GM21576 (cell line): ENCODE results near the gene RNF157.
"Not testable (repeated sequence)": the region's sequence is repeated elsewhere in the genome, so short reads cannot be mapped to it uniquely, and the experiment has no call there.

Source experiments
- ATAC-seq: cut with Tn5 transposase; IDR thresholded peaks from one replicate; pipeline ENCODE4 v1.9.1; 2021; ENCODE audit warnings: mild to moderate bottlenecking, moderate library complexity; ENCODE audit not compliant: unreplicated experiment

RNF157 gene

DNA sequence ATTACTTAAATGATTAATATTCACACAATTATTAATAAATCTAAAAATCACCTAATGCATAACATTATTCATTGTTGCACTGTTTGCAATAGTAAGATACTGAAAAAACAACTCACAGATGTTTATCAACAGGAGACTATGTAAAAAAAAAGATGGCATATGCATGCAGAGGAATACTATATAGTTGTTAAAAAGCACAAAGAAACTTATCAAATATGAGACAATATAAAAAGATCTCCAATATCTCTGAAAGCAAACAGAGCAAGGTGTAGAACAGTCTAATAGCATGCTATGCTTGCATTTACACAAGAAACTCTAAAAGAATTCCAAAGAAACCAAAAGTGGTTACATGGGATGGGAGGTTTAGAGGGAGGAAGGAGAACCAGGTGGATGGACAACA, 3.7 kb downstream of the RNF157 start:
- no peak for ATAC-seq

DNA sequence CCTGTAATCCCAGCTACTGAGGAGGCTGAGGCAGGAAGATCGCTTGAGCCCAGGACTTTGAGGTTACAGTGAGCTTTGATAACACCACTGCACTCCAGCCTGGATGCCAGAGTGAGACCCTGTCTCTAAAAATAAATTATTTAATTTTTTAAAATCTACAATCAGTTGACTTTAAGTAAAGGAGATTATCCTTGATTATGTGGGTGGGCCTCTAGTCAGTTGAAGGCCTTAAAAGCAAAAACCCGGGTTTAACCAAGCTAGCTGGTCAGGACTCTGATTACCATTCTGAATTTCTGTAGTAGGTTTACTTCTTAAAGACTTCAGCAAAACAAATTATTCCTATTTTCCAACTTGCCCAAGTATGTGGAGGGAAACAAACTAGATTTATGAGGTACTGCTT, 4.4 kb downstream of the RNF157 start:
- ATAC-seq, result no peak

DNA sequence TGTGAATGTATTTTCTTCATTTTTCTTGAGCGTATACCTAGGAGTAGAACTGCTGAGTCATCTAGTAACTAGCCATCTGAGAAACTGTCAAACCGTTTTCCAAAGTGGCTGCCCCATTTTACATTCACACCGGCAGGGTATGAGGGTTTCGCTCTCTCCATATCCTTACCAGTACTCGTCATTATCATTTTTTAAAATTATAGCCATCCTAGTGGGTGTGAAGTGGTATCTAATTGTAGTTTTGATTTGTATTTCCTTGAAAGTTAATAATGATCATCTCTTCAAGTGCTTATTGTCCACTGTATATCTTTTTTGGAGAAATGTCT, 6.0 kb downstream of the RNF157 start:
- no peak for ATAC-seq

DNA sequence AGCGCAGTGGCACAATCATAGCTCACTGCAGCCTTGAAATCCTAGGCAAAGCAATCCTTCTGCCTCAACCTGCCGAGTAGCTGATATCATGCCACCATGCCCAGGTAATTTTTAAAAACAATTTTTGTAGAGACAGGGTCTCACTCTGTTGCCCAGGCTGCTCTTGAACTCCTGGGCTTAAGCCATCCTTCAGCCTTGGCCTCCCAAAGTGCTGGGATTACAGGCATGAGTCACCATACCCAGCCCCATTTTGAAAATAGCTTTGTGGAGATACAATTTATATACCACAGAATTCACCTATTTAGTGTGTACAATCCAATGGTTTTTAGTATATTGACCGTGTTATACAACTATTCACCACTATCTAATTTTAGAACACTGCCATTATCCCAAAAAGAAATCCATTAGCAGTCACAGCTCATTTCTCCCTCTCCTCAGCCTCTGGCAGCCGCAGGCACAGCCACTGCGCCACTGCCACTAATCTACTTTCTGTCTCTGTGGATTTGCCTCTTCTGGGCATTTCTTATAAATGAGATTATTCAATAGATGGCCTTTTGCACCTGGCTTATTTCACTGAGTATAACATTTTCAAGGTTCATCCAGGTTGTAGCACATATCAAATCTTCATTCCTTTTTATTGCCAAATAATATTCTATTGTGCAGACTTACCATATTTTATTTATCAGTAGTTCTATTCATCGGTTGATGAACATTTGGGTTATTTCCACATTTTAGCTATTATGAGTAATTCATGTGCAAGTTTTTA, 6.5 kb downstream of the RNF157 start:
- no peak for ATAC-seq

DNA sequence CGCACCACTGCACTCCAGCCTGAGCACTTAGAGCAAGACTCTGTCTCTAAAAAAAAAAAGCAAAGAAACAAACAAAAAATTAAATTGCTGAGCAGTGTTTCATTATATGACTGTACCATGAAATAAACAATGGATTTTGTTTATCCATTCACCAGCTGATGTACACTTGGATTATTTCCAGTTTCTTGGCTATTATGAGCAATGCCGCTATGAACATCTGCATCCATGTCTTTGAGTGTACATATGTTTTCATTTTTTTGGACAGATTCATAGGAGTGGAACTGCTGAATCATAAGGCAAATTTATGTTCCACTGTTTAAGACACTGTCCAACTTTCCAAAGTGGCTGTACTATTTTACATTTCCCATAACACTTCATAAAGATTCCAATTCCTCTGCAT, 8.0 kb downstream of the RNF157 start:
- ATAC-seq, result no peak

DNA sequence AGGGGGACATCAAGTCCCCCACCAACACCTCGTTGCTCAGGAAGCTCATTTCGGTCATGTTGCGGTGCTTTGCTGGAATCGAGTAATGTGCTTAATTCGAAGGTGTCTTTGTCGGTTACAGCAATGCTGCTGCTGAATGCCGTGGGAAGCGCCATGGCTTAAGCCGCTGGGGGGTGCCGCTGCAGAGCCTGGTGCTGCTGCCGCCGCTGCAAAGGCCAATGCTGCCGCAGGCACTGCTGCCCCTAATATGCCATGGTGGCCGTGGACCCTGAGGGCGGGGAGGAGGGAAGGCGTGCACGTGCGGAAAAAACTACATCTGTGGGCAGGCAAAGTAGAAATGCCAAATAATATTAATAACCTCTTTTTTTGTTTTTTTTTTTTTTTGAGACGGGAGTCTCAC, 13.5 kb downstream of the RNF157 start:
- not testable (repeated sequence) for ATAC-seq

DNA sequence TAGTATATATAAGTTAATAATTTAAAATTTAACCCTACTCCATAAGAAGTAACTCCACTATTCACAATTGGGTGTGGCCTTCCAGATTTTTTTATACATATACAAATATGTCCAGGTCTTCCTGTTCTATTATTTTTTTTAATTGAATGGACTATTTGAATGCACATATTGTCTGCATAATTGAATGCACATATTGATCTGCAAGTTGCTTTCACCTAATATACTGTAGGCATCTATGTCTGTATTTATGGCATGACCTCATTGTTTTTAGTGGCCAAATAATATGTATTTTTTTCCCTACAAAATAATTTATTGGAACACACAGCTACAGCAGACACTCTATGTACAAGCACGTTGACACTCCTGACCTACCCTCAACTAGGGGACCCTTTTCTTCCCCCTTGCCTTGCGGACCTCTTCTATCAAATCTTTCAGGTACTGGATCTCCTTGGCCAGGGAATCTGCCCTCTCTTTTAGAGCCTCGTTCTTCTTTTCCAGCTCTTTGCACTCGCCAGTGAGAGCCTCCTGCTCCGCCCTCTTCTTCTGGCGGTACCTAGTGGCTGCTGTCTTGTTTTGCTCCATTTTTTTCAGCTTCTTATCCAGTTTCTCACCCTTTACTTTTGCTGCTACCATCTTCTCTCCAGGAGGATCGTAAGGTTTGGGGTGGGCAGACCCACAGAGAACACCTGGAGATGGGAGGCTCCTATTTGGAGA, 14.8 kb downstream of the RNF157 start:
- not testable (repeated sequence) for ATAC-seq

DNA sequence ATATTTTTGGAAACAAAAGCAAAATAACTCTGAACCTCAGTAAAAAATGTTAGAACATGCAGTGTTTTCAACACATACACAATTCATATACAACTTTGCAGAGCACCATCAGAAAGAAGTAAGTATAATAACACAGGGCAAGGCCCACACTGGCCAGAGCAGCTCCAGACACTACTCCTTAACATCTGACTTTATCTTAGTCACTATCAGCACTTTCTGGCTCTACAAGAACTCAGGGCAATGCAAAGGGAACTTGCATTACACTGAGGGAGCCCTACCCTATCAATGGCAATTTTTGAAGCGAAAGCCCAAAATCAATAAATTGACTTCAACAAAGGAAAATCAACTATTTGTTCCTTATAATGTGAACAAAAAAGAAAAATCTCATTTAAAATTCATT, 16.5 kb downstream of the RNF157 start:
- ATAC-seq, result no peak

DNA sequence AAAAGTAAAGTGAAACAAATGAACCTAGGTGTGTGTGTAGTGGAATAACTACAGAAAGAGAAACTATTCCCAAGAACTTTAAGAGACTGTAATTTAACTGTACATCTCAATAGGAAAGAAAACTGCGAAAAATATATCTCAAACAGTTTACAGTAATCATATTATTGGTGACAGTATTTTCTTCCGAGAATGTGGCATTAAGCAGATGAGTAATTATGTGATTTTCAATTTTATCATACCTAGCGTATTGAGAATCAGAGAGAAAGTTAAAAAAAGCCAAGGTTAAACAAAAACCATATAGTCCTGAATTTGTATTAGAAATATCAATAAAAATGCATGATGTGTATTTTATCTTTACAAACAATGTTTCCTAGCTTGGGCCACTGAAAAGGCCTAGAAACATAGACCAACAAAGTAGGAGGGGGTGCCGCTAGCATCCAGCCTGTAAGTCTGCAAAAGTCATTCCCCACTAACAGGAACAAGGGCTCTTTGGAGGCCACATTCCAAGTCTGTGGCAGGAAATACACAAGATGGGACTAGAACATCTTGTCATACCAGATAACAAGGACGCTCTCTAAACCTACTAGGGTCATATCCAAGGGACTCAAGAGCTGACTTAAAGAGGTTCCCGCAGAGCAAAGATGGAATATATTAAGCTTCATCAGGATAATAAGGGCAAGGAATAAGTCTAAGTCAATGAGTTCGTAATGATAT, 20.5 kb downstream of the RNF157 start:
- ATAC-seq, result no peak

DNA sequence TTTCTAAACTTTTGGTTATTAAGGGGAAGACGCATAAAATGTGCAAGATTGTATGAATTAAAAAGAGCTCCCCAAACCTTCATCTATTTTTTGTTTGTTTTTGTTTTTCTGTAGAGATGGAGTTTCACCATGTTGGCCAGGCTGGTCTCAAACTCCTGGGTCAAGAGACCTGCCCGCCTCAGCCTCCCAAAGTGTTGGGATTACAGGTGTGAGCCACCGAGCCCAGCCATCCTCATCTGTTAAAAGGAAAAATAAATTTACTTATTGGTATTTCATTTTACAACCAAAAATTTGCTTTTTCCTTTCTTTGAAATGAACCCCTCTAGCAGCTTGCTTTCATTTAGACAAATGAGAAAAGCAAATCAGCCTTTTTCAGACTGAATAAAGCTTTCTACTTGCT, 23.2 kb downstream of the RNF157 start:
- no peak for ATAC-seq

DNA sequence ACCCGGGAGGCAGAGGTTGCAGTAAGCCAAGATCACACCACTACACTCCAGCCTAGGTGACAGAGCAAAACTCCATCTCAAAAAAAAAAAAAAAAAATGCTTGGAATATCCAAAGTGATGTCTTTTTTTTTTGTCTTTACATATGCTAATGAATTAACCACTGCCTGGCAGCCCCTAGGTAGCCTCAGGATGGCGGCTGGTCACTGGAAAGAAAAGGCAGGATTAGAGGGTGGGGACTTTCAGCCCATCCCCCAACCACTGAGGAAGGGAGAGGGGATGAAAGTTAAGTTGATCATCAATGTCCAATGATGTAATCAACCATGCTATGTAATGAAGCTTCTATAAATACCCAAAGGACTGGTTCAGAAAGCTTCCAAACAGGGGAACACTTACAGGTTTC, 26.8 kb downstream of the RNF157 start:
- no peak for ATAC-seq

DNA sequence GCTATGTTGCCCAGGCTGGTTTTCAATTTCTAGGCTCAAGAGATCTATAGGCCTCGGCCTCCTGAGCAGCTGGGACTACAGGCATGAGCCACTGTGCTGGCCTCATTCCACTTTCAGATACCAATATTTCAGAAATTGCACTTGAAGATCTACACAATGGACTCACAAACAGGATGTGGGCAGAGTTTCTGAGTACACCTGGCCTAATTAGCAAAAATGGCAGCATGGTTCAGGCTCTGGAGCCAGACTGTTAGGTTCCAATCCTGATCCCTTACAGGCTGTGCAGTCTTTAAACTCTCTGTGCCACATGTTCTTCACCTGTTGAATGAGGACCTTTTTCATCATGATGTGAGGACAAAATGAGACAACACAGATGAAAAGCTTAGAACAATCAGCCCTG, 32.2 kb downstream of the RNF157 start:
- no peak for ATAC-seq

DNA sequence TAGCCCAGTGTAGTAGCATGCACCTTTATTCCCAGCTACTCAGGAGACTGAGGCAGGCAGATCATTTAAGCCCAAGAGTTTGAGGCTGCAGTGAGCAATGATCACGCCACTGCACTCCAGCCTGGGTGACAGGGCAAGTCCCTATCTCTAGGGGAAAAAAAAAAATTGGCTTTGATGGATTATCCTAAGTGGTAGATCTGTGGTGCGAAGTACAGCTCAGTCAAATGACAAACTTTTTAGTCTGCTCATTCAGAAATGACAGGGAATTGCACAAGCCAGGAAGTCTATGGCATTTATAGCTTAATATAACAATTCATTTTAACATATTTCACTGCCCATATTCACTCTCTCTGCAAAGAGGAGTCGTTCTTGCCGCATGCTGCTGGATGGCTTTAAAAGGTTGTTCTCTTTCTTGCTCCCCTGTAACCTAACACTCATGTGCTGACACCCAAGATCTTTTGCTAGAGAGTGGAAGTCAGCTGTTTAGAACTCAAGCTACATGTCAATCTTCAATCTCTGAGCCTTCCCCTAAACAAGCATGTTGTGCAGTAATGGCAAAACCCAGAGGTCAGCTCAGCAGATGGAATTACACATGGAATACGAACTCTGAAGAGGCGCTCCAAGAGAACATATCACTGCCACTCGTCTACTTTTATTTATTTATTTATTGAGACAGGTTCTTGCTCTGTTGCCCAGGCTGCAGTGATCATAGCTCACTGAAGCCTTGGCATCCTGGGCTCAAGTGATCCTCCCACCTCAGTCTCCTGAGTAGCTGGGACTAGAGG, 32.8 kb downstream of the RNF157 start:
- ATAC-seq, result no peak

DNA sequence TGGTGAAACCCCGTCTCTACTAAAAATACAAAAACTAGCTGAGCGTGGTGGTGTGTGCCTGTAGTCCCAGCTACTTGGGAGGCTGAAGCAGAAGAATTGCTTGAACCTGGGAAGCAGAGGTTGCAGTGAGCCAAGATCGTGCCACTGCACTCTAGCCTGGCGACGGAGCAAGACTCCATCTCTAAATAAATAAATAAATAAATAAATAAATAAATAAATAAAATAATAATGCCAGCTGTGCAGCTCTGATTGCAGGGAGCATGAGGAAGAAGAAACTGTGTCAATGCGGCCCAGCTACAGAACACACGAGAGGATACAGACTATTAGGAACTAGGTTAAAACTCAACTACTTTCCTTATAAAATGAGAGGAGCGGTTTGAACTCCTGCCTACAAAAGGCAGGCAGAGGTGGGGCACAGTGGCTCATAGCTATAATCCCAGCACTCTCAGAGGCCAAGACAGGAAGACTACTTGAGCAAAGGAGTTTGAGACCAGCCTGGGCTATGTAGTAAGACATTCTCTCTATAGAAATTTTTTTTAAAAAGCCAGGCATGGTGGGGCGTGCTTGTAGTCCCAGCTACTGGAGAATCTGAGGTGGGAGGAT, 34.6 kb downstream of the RNF157 start:
- not testable (repeated sequence) for ATAC-seq

DNA sequence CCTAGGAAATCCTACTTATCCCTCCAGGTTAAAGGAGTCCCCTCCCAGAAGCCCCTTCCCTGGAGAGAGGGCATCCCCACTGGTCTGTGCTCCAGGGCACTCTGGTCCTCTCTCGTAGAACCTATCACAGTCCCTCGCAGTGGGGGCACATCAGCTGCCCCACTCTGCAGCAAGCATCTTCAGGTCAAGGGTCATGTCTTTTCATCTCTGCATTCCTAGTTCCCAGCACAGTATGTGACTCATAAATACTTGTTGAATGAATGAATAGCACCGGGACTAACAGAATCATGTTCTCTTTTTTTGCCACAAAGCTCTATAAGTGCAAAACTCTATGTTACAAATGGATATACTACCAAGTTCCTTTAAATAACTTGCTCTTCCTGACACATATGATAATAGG, 36.0 kb downstream of the RNF157 start:
- ATAC-seq, result no peak

DNA sequence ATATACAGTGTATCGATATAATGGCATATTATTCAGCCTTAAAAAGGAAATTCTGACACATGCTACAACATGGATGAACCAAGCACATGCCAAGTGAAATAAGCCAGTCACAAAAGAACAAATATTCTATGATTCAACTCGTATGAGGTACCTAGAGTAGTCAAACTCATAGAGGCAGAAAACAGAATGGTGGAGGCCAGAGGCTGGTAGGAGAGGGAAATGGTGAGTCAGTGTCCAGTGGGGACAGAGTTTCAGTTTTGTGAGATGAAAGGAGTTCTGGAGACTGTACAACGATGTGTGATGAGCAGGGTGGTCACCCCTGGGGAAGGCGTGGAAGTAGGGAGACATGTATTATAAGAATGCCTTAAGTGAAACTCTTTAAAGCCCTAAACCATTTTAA, 39.9 kb downstream of the RNF157 start:
- ATAC-seq, result no peak

DNA sequence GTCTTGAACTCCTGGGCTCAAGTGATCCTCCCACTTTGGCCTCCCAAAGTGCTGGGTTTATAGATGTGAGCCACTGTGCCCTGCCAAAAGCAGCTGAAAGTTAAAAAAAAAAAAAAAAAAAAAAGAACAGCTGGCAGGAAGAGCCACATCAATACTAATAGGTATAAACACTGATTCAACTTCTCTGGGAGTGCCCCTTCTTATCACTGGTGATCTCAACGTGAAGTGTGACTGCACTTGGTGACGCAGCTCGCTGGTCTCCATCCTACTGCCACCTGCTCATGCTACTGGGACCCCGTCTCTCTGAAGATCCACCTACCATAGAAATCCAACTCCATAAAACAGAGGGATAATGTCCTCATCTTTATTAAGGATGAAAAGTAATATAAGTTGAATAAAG, 40.8 kb downstream of the RNF157 start:
- no peak for ATAC-seq

DNA sequence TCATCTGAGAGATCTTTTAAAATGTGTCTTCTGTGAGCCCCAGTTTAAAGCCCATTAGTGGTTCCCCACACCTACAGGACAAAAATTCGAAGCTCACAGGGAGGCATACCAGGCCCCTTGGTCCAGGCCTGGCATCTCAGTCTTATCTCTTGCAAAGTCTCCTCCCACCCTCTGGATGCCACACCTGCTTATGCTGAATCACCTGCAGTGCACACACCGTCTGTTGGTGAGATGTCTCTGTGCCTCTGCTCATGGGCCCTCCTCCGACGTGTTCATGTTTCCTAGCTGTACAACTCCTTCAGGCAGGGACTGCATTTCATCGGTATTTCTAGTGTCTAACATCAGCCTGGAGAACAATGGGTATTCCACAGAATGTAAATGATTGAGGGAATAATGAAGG, 41.6 kb downstream of the RNF157 start:
- no peak for ATAC-seq

DNA sequence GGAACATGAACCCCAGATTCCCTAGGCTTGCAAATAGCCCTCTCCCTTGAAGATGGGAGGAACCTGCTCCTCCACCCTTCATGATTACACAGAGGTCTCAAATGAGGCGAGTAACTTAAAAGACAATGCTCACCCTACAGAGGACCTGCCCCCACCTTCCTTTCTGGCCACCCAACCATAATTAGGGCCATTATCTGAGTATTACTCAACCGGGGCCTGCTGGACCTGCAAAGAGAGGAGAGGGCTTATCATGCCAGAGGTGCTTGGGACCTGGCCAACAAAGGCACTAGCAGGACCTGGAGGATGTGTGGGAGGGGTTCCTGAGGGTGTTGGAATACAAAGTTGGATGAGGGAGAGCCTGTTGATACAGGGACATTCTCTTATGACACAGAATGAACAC, 42.4 kb downstream of the RNF157 start:
- no peak for ATAC-seq

DNA sequence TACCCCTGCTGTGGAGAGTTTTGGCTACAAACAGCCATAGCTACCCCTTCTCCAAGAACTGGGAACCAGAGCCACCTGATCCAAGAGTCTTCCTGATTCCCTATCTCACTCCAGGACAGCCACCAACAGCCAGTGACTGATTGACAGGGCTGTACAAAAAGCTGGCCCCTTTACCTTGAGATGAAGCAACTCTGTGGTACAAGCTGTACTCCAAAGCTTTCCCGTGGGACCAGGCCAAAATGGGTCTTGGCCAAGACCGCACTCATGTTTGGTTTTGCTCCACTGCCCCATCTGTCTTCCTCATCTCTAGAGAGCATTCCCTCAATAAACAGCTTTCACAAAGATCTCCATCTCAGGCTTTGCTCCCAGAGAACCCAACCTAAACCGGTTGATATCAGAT, 43.6 kb downstream of the RNF157 start:
- no peak for ATAC-seq
